Gastroesophageal sphincter (tissue), 4 donors: ENCODE results near the gene ALOX12B. TPM values are rescaled to one million over a fixed set of nuclear protein-coding genes. Genes with fewer than 3 reads are reported as not detected.
A peak's percentile ranks its signal among the peaks of the same experiment; 100 is the strongest.

ENCODE experiments used
- ATAC-seq: fragments of 150-250 bp; one replicate; pipeline ENCODE4 v1.9.1; 2016; ENCODE audit warnings: mild to moderate bottlenecking, moderate library complexity
- H3K27ac ChIP-seq, 4 donors: fragments of 200-600 bp; sonication (generic) in 3 of 4; 1 replicate in 3 of 4; 2 replicates in 1 of 4; pipeline ENCODE4 v1.5.1; 2016 to 2019
- H3K27me3 ChIP-seq: fragments of 200-600 bp; sonication (generic); one replicate; pipeline ENCODE4 v1.5.1; 2019
- H3K36me3 ChIP-seq, 2 donors: fragments of 200-600 bp; sonication (generic); one replicate each; pipeline ENCODE4 v1.5.1; 2019; ENCODE audit warnings: control low read depth in 1 of 2
- H3K4me1 ChIP-seq, 3 donors: fragments of 200-600 bp; sonication (generic); 1 replicate in 2 of 3; 2 replicates in 1 of 3; pipeline ENCODE4 v1.5.1; 2016 to 2019; ENCODE audit warnings: control low read depth in 2 of 3
- H3K4me3 ChIP-seq, 2 donors: fragments of 200-600 bp; sonication (generic); one replicate each; pipeline ENCODE4 v1.5.1; 2019; ENCODE audit warnings: mild to moderate bottlenecking in 1 of 2, moderate library complexity in 1 of 2
- H3K9me3 ChIP-seq, 3 donors: fragments of 200-600 bp; sonication (generic); one replicate each; pipeline ENCODE4 v1.5.1; 2017 to 2019; ENCODE audit warnings: control low read depth in 2 of 3
- EP300 ChIP-seq: sonication (generic); formaldehyde crosslinking; IDR thresholded peaks from one replicate; pipeline ENCODE4 v1.6.1; 2017; ENCODE audit warnings: antibody characterized with exemption, mild to moderate bottlenecking
- POLR2A ChIP-seq, 2 donors: fragments of 450-650 bp; IDR thresholded peaks; one replicate each; pipeline ENCODE4 v1.6.1; 2017; ENCODE audit warnings: antibody characterized with exemption in 2 of 2, mild to moderate bottlenecking in 2 of 2, moderate library complexity in 1 of 2
- POLR2AphosphoS5 ChIP-seq: sonication (generic); formaldehyde crosslinking; IDR thresholded peaks from one replicate; pipeline ENCODE4 v1.6.1; 2017; ENCODE audit warnings: antibody characterized with exemption
- WGBS, 2 donors: methylation state at CpG; one replicate each; pipeline ENCODE4 v1.1.5; 2018; ENCODE audit warnings: low coverage in 1 of 2; 5-methylcytosine and 5-hydroxymethylcytosine counted together
- total RNA-seq, 4 donors: library from RNA; depleted of rRNA; stranded (reverse); fragments of >200 nt; gene quantifications; one replicate each; pipeline ENCODE4 v1.1.0, GENCODE V29; 2016
- TF ChIP-seq, protein P1 (sequence below), 4 experiments: fragments of 200-600 bp in 2 of 4; fragments of 450-650 bp in 2 of 4; sonication (generic) in 1 of 4; IDR thresholded peaks; one replicate each; pipeline ENCODE4 v1.5.1; 2017 to 2019; ENCODE audit warnings: antibody characterized with exemption in 4 of 4, mild to moderate bottlenecking in 2 of 4, moderate library complexity in 2 of 4

The ALOX12B gene
- total RNA-seq, 4 donors from 2014 or later = 0.17 TPM; not detected in 3

- H3K27ac ChIP-seq = no peak overlapping the region
- H3K36me3 ChIP-seq = no peaks in the 10 kb centered on the region
- WGBS, 2 donors = 0 to 6% methylated on average over 1 to 10 of the region's 24 CpGs
- TF ChIP-seq POLR2AphosphoS5 (no peak), EP300 (no peak), POLR2A (IDR thresholded peaks at IDR 0.05) (no peak)
- TF ChIP-seq, protein P1, sequence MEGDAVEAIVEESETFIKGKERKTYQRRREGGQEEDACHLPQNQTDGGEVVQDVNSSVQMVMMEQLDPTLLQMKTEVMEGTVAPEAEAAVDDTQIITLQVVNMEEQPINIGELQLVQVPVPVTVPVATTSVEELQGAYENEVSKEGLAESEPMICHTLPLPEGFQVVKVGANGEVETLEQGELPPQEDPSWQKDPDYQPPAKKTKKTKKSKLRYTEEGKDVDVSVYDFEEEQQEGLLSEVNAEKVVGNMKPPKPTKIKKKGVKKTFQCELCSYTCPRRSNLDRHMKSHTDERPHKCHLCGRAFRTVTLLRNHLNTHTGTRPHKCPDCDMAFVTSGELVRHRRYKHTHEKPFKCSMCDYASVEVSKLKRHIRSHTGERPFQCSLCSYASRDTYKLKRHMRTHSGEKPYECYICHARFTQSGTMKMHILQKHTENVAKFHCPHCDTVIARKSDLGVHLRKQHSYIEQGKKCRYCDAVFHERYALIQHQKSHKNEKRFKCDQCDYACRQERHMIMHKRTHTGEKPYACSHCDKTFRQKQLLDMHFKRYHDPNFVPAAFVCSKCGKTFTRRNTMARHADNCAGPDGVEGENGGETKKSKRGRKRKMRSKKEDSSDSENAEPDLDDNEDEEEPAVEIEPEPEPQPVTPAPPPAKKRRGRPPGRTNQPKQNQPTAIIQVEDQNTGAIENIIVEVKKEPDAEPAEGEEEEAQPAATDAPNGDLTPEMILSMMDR (IDR thresholded peaks at IDR 0.05) = no peak
- no peaks in the 10 kb centered on the region for H3K9me3 ChIP-seq
- H3K27me3 ChIP-seq = peaks cover 77% of the 10 kb centered on the region
- peaks cover 2 to 81% (median 63%) of the 10 kb centered on the region in 3 donors for H3K4me1 ChIP-seq
- no peak for ATAC-seq
- peak overlapping the region in 1 of 2 donors; percentile 75 for H3K4me3 ChIP-seq
These were observed 37.0 kb upstream of the ALOX12B start for GRCh38 chr17:8124350-8125153.

- 0 to 3% methylated on average over 12 to 16 of the region's 29 CpGs for WGBS, 2 donors
- TF ChIP-seq POLR2AphosphoS5 (no peak), POLR2A (IDR thresholded peaks at IDR 0.05) (no peak), EP300 (no peak)
- TF ChIP-seq, protein P1 (IDR thresholded peaks at IDR 0.05) = no peak
- H3K27ac ChIP-seq = peak within 1 kb of the TSS in 2 of 4 donors; percentile 4 to 68
These were observed 36.3 kb upstream of the ALOX12B start, which contains the start of gene HES7 for GRCh38 chr17:8123695-8124349. Gene HES7 (minus strand): TSS chr17:8124106. CDS start chr17:8124084, 22 bp downstream.

DNA sequence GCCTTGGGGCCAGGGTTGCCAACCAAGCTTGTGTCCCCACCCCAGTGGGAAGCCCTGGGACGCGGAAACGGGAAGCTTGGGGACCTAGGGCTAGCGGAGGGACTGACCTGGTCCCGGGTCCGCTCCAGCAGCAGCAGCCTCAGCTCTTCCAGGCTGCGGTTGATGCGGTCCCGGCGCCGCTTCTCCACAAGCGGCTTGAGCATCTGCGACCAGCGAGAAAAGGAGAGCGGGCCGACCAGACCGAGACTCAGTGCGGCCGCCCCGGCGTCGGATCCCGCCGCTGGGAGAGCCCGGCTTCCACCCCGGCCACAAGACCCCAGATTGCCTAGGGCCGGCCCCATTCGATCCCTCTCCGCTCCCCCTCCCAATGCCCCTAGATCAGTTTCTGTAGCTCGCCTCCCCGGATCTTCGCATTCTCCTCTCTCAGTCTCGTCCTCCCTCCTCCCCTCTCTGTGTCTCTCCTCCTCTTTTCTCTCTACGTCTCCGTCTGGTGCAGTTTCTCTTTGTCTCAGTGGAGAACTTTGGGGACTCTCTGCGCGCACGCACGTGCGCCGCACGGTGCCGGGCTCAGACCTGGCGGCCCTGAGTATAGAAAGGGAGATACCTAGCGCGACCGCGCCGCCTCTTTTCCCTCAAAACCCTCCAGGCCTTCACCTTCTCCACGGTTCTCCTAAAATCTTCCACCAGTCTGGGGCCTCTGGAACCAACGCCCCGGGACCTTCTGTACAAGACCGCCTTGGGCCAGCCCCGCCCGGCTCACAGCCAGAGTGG is 35.6 kb upstream of the ALOX12B start:
- no peaks in the 10 kb centered on the region for H3K9me3 ChIP-seq
- peak overlapping the region in 2 of 4 donors; percentile 4 to 68 for H3K27ac ChIP-seq
- H3K4me1 ChIP-seq = peaks cover 2 to 89% (median 67%) of the 10 kb centered on the region in 3 donors
- peaks cover 65% of the 10 kb centered on the region for H3K27me3 ChIP-seq
- WGBS, 2 donors = 0 to 1% methylated on average over 18 to 27 of the region's 55 CpGs
- no peak for ATAC-seq
- H3K4me3 ChIP-seq = peak overlapping the region in 1 of 2 donors; percentile 75
- TF ChIP-seq, protein P1 (IDR thresholded peaks at IDR 0.05) = no peak
- TF ChIP-seq POLR2AphosphoS5 (no peak), POLR2A (IDR thresholded peaks at IDR 0.05) (no peak), EP300 (no peak)
- no peaks in the 10 kb centered on the region for H3K36me3 ChIP-seq

More at GRCh38 chr17:8123695-8124349, 36.3 kb upstream of the ALOX12B start, which contains the start of gene HES7:
- no peak for ATAC-seq
- Histone ChIP-seq H3K27me3 (peaks cover 70% of the 10 kb centered on the region), H3K4me3 (peak within 1 kb of the TSS in 1 of 2 donors; percentile 75), H3K4me1 (peaks cover 2 to 82% (median 63%) of the 10 kb centered on the region in 3 donors), H3K36me3 (no peaks in the 10 kb centered on the region), H3K9me3 (no peaks in the 10 kb centered on the region)

DNA sequence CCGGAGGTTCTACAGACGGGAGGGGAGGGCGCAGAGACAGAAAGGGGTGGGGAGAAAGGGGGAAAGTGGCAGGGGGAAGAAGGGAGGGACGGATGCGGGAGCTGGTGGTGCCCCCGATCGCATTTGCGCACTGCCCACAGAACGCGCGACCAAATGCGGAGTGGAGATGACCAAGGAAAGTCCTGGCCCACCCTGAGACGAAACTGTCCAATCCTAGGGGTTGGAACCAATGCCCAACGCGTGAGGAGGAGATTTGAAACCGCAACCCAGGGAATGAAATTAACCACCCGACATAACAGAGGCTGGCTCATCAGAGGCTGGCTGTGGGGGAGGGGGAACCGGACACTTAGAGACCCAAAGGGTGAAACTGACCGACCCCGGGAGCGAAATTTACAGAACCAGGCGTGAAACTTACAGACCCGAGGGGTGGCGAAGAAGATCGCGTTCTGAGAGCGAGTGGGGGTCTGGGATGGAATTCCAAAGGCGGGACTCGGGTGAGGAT is 35.0 kb upstream of the ALOX12B start:
- no peaks in the 10 kb centered on the region for H3K9me3 ChIP-seq
- H3K4me1 ChIP-seq = peaks cover 2 to 93% (median 74%) of the 10 kb centered on the region in 3 donors
- no peaks in the 10 kb centered on the region for H3K36me3 ChIP-seq
- H3K4me3 ChIP-seq = peak overlapping the region; percentile 9 to 75
- peak overlapping the region in 3 of 4 donors; percentile 9 to 68 (median 18) for H3K27ac ChIP-seq
- ATAC-seq = no peak
- WGBS, 2 donors = 1% methylated on average over 12 of the region's 29 CpGs; no CpG with 5 or more reads in 1 of the 2 donors
- H3K27me3 ChIP-seq = peaks cover 64% of the 10 kb centered on the region
- no peak for TF ChIP-seq POLR2AphosphoS5
- no peak for TF ChIP-seq POLR2A (IDR thresholded peaks at IDR 0.05)
